Neuronal stem cell (in vitro differentiated cells): ENCODE data around the gene PDGFD.

Experiments used
- DNase-seq: peaks from one replicate; pipeline ENCODE4 v3.0.0-alpha.2; 2013; ENCODE audit warnings: low spot score
- H2AFZ ChIP-seq: one replicate; pipeline ENCODE4 v1.6.1; 2013; ENCODE audit warnings: mild to moderate bottlenecking, low read length, inconsistent platforms
- H2AK5ac ChIP-seq: 2 replicates; pipeline ENCODE4 v1.6.1; 2013; ENCODE audit warnings: low read depth, mild to moderate bottlenecking, inconsistent platforms, low read length, moderate library complexity, mixed read lengths
- H2BK120ac ChIP-seq: 2 replicates; pipeline ENCODE4 v1.6.1; 2013; ENCODE audit warnings: low read depth, mild to moderate bottlenecking, inconsistent platforms, low read length, moderate library complexity, mixed read lengths
- H2BK12ac ChIP-seq: one replicate; pipeline ENCODE4 v1.6.1; 2013; ENCODE audit warnings: low read length, inconsistent platforms
- H2BK15ac ChIP-seq: 2 replicates; pipeline ENCODE4 v1.6.1; 2013; ENCODE audit warnings: mild to moderate bottlenecking, low read length, inconsistent platforms, mixed read lengths
- H2BK5ac ChIP-seq: one replicate; pipeline ENCODE4 v1.6.1; 2013; ENCODE audit warnings: inconsistent platforms, mild to moderate bottlenecking, low read length, moderate library complexity
- H3K14ac ChIP-seq: one replicate; pipeline ENCODE4 v1.6.1; 2013; ENCODE audit warnings: low read length, inconsistent platforms
- H3K18ac ChIP-seq: 2 replicates; pipeline ENCODE4 v1.6.1; 2013; ENCODE audit warnings: low read length, inconsistent platforms
- H3K23ac ChIP-seq: 2 replicates; pipeline ENCODE4 v1.6.1; 2013; ENCODE audit warnings: low read depth, mild to moderate bottlenecking, mixed read lengths, low read length, inconsistent platforms; ENCODE audit not compliant: poor library complexity
- H3K27ac ChIP-seq: replicated peaks from 3 replicates; pipeline ENCODE4 v1.5.1; 2013; ENCODE audit warnings: low read length, inconsistent platforms
- H3K27me3 ChIP-seq, 3 experiments: 2 replicates each; pipeline ENCODE4 v1.6.1; 2013; ENCODE audit warnings: low read length in 3 of 3, mild to moderate bottlenecking in 2 of 3, inconsistent platforms in 1 of 3, low read depth in 1 of 3, mixed read lengths in 1 of 3, moderate library complexity in 1 of 3; ENCODE audit not compliant: control insufficient read depth in 3 of 3, insufficient read depth in 3 of 3
- H3K36me3 ChIP-seq, 2 donors: replicated peaks in 1 of 2; 2 replicates each; pipeline ENCODE4 v1.6.1; 2013; ENCODE audit warnings: low read length in 2 of 2; ENCODE audit not compliant: control insufficient read depth in 2 of 2, insufficient read depth in 2 of 2
- H3K4ac ChIP-seq: 2 replicates; pipeline ENCODE4 v1.6.1; 2013; ENCODE audit warnings: inconsistent platforms, mild to moderate bottlenecking, low read length, moderate library complexity
- H3K4me1 ChIP-seq, 2 donors: 1 replicate in 1 of 2; 2 replicates in 1 of 2; pipeline ENCODE4 v1.6.1; 2013; ENCODE audit warnings: low read length in 2 of 2, low read depth in 1 of 2; ENCODE audit not compliant: control insufficient read depth in 2 of 2, insufficient read depth in 1 of 2
- H3K4me2 ChIP-seq: one replicate; pipeline ENCODE4 v1.6.1; 2013; ENCODE audit warnings: mild to moderate bottlenecking, low read length, inconsistent platforms; ENCODE audit not compliant: insufficient read depth, poor library complexity, severe bottlenecking
- H3K4me3 ChIP-seq, 2 donors: 2 replicates each; pipeline ENCODE4 v1.5.1; 2013; ENCODE audit warnings: low read length in 2 of 2, mild to moderate bottlenecking in 2 of 2, inconsistent platforms in 1 of 2, moderate library complexity in 1 of 2
- H3K79me1 ChIP-seq: one replicate; pipeline ENCODE4 v1.6.1; 2013; ENCODE audit warnings: low read depth, mild to moderate bottlenecking, inconsistent platforms, low read length, moderate library complexity
- H3K9ac ChIP-seq: one replicate; pipeline ENCODE4 v1.6.1; 2013; ENCODE audit warnings: mild to moderate bottlenecking, low read depth, low read length, inconsistent platforms; ENCODE audit not compliant: poor library complexity
- H3K9me3 ChIP-seq, 2 donors: replicated peaks in 1 of 2; 2 replicates each; pipeline versions ENCODE3 to v1.6.1; 2013; ENCODE audit warnings: low read length in 2 of 2, mild to moderate bottlenecking in 2 of 2, inconsistent platforms in 1 of 2, low read depth in 1 of 2, mixed read lengths in 1 of 2, moderate library complexity in 1 of 2; ENCODE audit not compliant: control insufficient read depth in 2 of 2, insufficient read depth in 1 of 2
- H4K8ac ChIP-seq: one replicate; pipeline ENCODE4 v1.6.1; 2013; ENCODE audit warnings: low read depth, mild to moderate bottlenecking, inconsistent platforms, low read length, moderate library complexity
- H4K91ac ChIP-seq: one replicate; pipeline ENCODE4 v1.6.1; 2013; ENCODE audit warnings: low read length, low read depth, mild to moderate bottlenecking, inconsistent platforms; ENCODE audit not compliant: poor library complexity
- WGBS, 2 donors: extraction: QIAGEN DNeasy Blood & Tissue Kit; methylation state at CpG; one replicate each; pipeline ENCODE4 v1.1.7; 2013; ENCODE audit warnings: missing lambda C conversion rate in 2 of 2, mixed read lengths in 1 of 2; ENCODE audit not compliant: insufficient read length in 2 of 2, insufficient replicate concordance in 1 of 2; ENCODE audit errors: extremely low coverage in 2 of 2; 5-methylcytosine and 5-hydroxymethylcytosine counted together

PDGFD gene

GRCh38 chr11:103924166-103925013 lies 239.6 kb downstream of the PDGFD start:
- Histone ChIP-seq H2BK5ac (no peak overlapping the region), H3K27me3 (no peaks in the 10 kb centered on the region), H3K4me1 (peaks cover 2 to 6% of the 10 kb centered on the region in 2 donors), H3K4me2 (no peak overlapping the region), H3K14ac (no peak overlapping the region), H3K4me3 (no peak overlapping the region), H3K36me3 (no peaks in the 10 kb centered on the region), H4K91ac (no peak overlapping the region), H3K27ac (no peak overlapping the region), H2AK5ac (no peak overlapping the region), H3K9me3 (peaks cover 0 to 3% of the 10 kb centered on the region in 2 donors), H2BK120ac (no peak overlapping the region), H3K4ac (no peak overlapping the region), H2BK15ac (no peak overlapping the region), H3K79me1 (no peaks in the 10 kb centered on the region), H4K8ac (no peak overlapping the region), H2AFZ (no peak overlapping the region), H3K18ac (no peak overlapping the region), H3K9ac (no peak overlapping the region), H3K23ac (no peak overlapping the region), H2BK12ac (no peak overlapping the region)
- WGBS, 2 donors: no CpG with 5 or more reads among the region's 5 CpGs
- DNase-seq: no peak

DNA sequence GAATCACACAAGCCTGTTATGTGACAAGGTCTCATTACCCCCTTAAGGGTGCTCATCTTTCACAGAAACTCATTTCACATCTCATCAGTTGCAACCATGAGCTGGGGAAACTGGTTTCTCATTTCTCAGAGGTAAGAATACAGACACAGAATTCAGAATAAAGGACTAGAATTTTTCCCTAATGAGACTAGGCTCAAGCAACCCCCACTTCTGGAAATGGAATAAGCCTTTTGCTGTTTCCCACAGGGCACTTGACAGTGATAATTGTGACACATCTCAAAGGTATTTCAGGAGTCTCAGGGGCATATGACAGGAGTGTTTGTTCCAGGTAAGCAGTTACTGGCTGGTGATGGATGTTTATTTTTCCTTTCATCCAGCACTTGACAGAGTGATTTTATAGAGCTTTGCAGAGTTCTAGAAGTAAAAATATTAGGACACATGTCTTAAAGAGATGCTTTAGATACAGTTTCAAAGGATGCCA lies 240.5 kb downstream of the PDGFD start:
- Histone ChIP-seq H3K27me3 (no peaks in the 10 kb centered on the region), H2AK5ac (no peak overlapping the region), H2BK5ac (no peak overlapping the region), H3K4me1 (peaks cover 2 to 4% of the 10 kb centered on the region in 2 donors), H3K79me1 (no peaks in the 10 kb centered on the region), H3K4ac (no peak overlapping the region), H3K36me3 (no peaks in the 10 kb centered on the region), H2BK15ac (no peak overlapping the region), H3K18ac (no peak overlapping the region), H3K4me2 (no peak overlapping the region), H3K14ac (no peak overlapping the region), H4K8ac (no peak overlapping the region), H2AFZ (no peak overlapping the region), H3K9ac (no peak overlapping the region), H2BK120ac (no peak overlapping the region), H3K4me3 (no peak overlapping the region), H3K27ac (no peak overlapping the region), H4K91ac (no peak overlapping the region), H2BK12ac (no peak overlapping the region), H3K23ac (no peak overlapping the region), H3K9me3 (peaks cover 0 to 3% of the 10 kb centered on the region in 2 donors)
- DNase-seq: no peak

DNA sequence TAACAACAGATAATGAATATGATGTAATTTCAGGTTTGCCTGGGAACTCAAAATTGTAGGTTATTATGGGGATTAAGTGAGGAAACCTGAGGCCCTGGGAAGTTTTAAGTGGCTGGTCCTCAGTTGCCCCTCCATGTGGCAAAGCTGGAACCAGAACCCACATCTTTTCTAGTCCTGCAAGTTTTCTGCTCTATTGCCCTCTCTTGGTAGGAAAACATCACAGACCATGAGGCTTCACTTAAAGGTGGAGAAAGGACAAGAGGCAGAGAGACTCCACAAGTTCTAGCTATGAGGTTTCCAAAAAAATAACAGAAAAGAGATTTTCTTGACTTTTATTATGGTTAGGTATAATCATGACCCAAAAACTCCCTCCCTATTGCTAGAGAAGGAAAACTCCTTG lies 243.0 kb downstream of the PDGFD start:
- Histone ChIP-seq H3K36me3 (no peaks in the 10 kb centered on the region), H3K4ac (no peak overlapping the region), H2BK5ac (no peak overlapping the region), H3K4me1 (peaks cover 0 to 2% of the 10 kb centered on the region in 2 donors), H3K27me3 (no peaks in the 10 kb centered on the region), H3K27ac (no peak overlapping the region), H2BK120ac (no peak overlapping the region), H3K14ac (no peak overlapping the region), H3K23ac (no peak overlapping the region), H3K9ac (no peak overlapping the region), H3K18ac (no peak overlapping the region), H2BK15ac (no peak overlapping the region), H4K8ac (no peak overlapping the region), H3K9me3 (no peaks in the 10 kb centered on the region), H3K4me3 (no peak overlapping the region), H2BK12ac (no peak overlapping the region), H3K4me2 (no peak overlapping the region), H3K79me1 (no peaks in the 10 kb centered on the region), H2AFZ (no peak overlapping the region), H4K91ac (no peak overlapping the region), H2AK5ac (no peak overlapping the region)
- DNase-seq: no peak

DNA sequence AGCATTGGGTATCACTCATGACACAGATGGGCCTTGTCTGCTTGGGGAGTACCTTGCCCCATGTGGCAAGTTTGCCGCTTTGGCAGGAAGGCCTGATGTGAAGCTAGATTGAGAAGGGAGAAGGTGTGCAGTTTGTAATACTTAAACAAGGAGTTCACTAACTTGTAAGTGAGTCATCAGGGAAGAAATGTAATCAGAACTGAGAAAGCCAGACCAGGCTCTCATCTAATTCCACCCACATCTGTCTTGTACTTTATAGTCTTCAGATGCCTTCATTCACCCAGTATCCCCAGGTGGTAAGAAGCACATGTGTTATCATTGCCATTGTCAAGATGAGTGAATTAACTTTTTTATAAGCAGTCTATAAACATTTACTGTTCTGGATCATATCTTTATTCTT lies 243.5 kb downstream of the PDGFD start:
- H3K9me3 ChIP-seq: no peaks in the 10 kb centered on the region
- H3K23ac ChIP-seq: no peak overlapping the region
- no peak overlapping the region for H2BK120ac ChIP-seq
- no peak overlapping the region for H2AFZ ChIP-seq
- peaks cover 0 to 2% of the 10 kb centered on the region in 2 donors for H3K4me1 ChIP-seq
- no peaks in the 10 kb centered on the region for H3K27me3 ChIP-seq
- no peak for DNase-seq
- H3K4ac ChIP-seq: no peak overlapping the region
- H3K4me3 ChIP-seq: no peak overlapping the region
- WGBS, 2 donors: no CpG with 5 or more reads among the region's 1 CpG
- no peaks in the 10 kb centered on the region for H3K79me1 ChIP-seq
- H2AK5ac ChIP-seq: no peak overlapping the region
- H3K14ac ChIP-seq: no peak overlapping the region
- no peaks in the 10 kb centered on the region for H3K36me3 ChIP-seq
- no peak overlapping the region for H4K8ac ChIP-seq
- no peak overlapping the region for H3K18ac ChIP-seq
- no peak overlapping the region for H2BK12ac ChIP-seq
- H3K4me2 ChIP-seq: no peak overlapping the region
- H3K9ac ChIP-seq: no peak overlapping the region
- H4K91ac ChIP-seq: no peak overlapping the region
- no peak overlapping the region for H2BK15ac ChIP-seq
- no peak overlapping the region for H3K27ac ChIP-seq
- H2BK5ac ChIP-seq: no peak overlapping the region
